ENCODE results near the gene ADAT3. TPM values are rescaled to one million over a fixed set of nuclear protein-coding genes. Genes with fewer than 3 reads are reported as not detected.
A peak's percentile ranks its signal among the peaks of the same experiment; 100 is the strongest.

ADAT3 gene
- total RNA-seq, 1 donor from 2014 or later = 5.7 TPM

- Histone ChIP-seq H3K79me2 (ENCODE audit: insufficient read depth, low read length) (no peaks in the 10 kb centered on the region), H3K4me2 (ENCODE audit: low read length) (no peak overlapping the region), H3K4me1 (ENCODE audit: insufficient read depth, low read length) (no peaks in the 10 kb centered on the region), H2AFZ (ENCODE audit: low read depth, low read length) (no peak overlapping the region), H3K27me3 (ENCODE audit: insufficient read depth, low read length) (no peaks in the 10 kb centered on the region), H3K9ac (ENCODE audit: low read length) (no peak overlapping the region), H3K9me3 (ENCODE audit: insufficient read depth, low read depth, low read length) (no peaks in the 10 kb centered on the region), H3K36me3 (ENCODE audit: insufficient read depth, low read length) (peaks cover 3% of the 10 kb centered on the region), H4K20me1 (ENCODE audit: insufficient read depth, low read length) (peaks cover 4% of the 10 kb centered on the region), H3K27ac (ENCODE audit: low read depth, low read length) (no peak overlapping the region), H3K4me3 (ENCODE audit: insufficient read depth, low read depth, low read length) (no peak overlapping the region)
- no peak overlapping the region for H3K27ac Mint-ChIP-seq (ENCODE audit: unreplicated experiment)
- no peak overlapping the region for H3K4me3 Mint-ChIP-seq (ENCODE audit: unreplicated experiment)
- TF ChIP-seq CTCF (IDR thresholded peaks at IDR 0.05; ENCODE audit: insufficient read depth, low read depth, low read length) (no peak), EZH2 (IDR thresholded peaks at IDR 0.05; ENCODE audit: insufficient read depth, low read length) (no peak)
- no peak for FAIRE-seq
- H3K4me1 Mint-ChIP-seq (ENCODE audit: low read depth, unreplicated experiment) = no peaks in the 10 kb centered on the region
- H3K36me3 Mint-ChIP-seq (ENCODE audit: low read depth, unreplicated experiment) = peaks cover 2% of the 10 kb centered on the region
- DNase-seq (ENCODE audit: low read depth) = no peak
- no peaks in the 10 kb centered on the region for H3K9me3 Mint-ChIP-seq (ENCODE audit: unreplicated experiment)
- peaks cover 2% of the 10 kb centered on the region for H3K27me3 Mint-ChIP-seq (ENCODE audit: low read depth, unreplicated experiment)
These were observed 19.2 kb downstream of the ADAT3 start for GRCh38 chr19:1924320-1924961.

GRCh38 chr19:1925544-1925943 is 20.3 kb downstream of the ADAT3 start:
- peaks cover 2% of the 10 kb centered on the region for H3K27me3 Mint-ChIP-seq (ENCODE audit: low read depth, unreplicated experiment)
- Histone ChIP-seq H3K36me3 (ENCODE audit: insufficient read depth, low read length) (peaks cover 3% of the 10 kb centered on the region), H3K27ac (ENCODE audit: low read depth, low read length) (no peak overlapping the region), H3K4me3 (ENCODE audit: insufficient read depth, low read depth, low read length) (no peak overlapping the region), H2AFZ (ENCODE audit: low read depth, low read length) (no peak overlapping the region), H3K9ac (ENCODE audit: low read length) (no peak overlapping the region), H3K27me3 (ENCODE audit: insufficient read depth, low read length) (no peaks in the 10 kb centered on the region), H3K9me3 (ENCODE audit: insufficient read depth, low read depth, low read length) (no peaks in the 10 kb centered on the region), H4K20me1 (ENCODE audit: insufficient read depth, low read length) (peaks cover 4% of the 10 kb centered on the region), H3K4me2 (ENCODE audit: low read length) (no peak overlapping the region), H3K4me1 (ENCODE audit: insufficient read depth, low read length) (no peaks in the 10 kb centered on the region), H3K79me2 (ENCODE audit: insufficient read depth, low read length) (no peaks in the 10 kb centered on the region)
- no peaks in the 10 kb centered on the region for H3K4me1 Mint-ChIP-seq (ENCODE audit: low read depth, unreplicated experiment)
- peaks cover 2% of the 10 kb centered on the region for H3K36me3 Mint-ChIP-seq (ENCODE audit: low read depth, unreplicated experiment)
- no peak overlapping the region for H3K27ac Mint-ChIP-seq (ENCODE audit: unreplicated experiment)
- H3K4me3 Mint-ChIP-seq (ENCODE audit: unreplicated experiment) = peak overlapping the region; percentile 34
- H3K9me3 Mint-ChIP-seq (ENCODE audit: unreplicated experiment) = no peaks in the 10 kb centered on the region
- TF ChIP-seq EZH2 (IDR thresholded peaks at IDR 0.05; ENCODE audit: insufficient read depth, low read length) (no peak), CTCF (IDR thresholded peaks at IDR 0.05; ENCODE audit: insufficient read depth, low read depth, low read length) (no peak)
- DNase-seq (ENCODE audit: low read depth) = no peak
- no peak for FAIRE-seq

- H3K27ac Mint-ChIP-seq (ENCODE audit: unreplicated experiment) = no peak overlapping the region
- DNase-seq (ENCODE audit: low read depth) = peak; percentile 22
- H3K4me1 ChIP-seq (ENCODE audit: insufficient read depth, low read length) = no peaks in the 10 kb centered on the region
These were observed 24.0 kb downstream of the ADAT3 start for GRCh38 chr19:1929021-1929742.

More at GRCh38 chr19:1929021-1929742, 24.0 kb downstream of the ADAT3 start:
- Mint-ChIP-seq H3K27me3 (ENCODE audit: low read depth, unreplicated experiment) (peaks cover 5% of the 10 kb centered on the region), H3K4me3 (ENCODE audit: unreplicated experiment) (peak overlapping the region; percentile 76), H3K9me3 (ENCODE audit: unreplicated experiment) (peaks cover 2% of the 10 kb centered on the region), H3K36me3 (ENCODE audit: low read depth, unreplicated experiment) (peaks cover 4% of the 10 kb centered on the region), H3K4me1 (ENCODE audit: low read depth, unreplicated experiment) (no peaks in the 10 kb centered on the region)
- Histone ChIP-seq H3K9me3 (ENCODE audit: insufficient read depth, low read depth, low read length) (peaks cover 3% of the 10 kb centered on the region), H3K4me3 (ENCODE audit: insufficient read depth, low read depth, low read length) (peak overlapping the region; percentile 44), H3K36me3 (ENCODE audit: insufficient read depth, low read length) (no peaks in the 10 kb centered on the region), H3K9ac (ENCODE audit: low read length) (peak overlapping the region; percentile 54), H3K4me2 (ENCODE audit: low read length) (peak overlapping the region; percentile 85), H3K79me2 (ENCODE audit: insufficient read depth, low read length) (no peaks in the 10 kb centered on the region), H4K20me1 (ENCODE audit: insufficient read depth, low read length) (no peaks in the 10 kb centered on the region), H3K27me3 (ENCODE audit: insufficient read depth, low read length) (no peaks in the 10 kb centered on the region), H2AFZ (ENCODE audit: low read depth, low read length) (peak overlapping the region; percentile 69), H3K27ac (ENCODE audit: low read depth, low read length) (no peak overlapping the region)
- peak; percentile 69 for TF ChIP-seq CTCF (IDR thresholded peaks at IDR 0.05; ENCODE audit: insufficient read depth, low read depth, low read length)
- TF ChIP-seq EZH2 (IDR thresholded peaks at IDR 0.05; ENCODE audit: insufficient read depth, low read length) = no peak
- FAIRE-seq = no peak
